Activated CD4-positive, alpha-beta T cell treated with anti-CD3 and anti-CD28 coated beads, Interleukin-2, amount 50 U/mL, for 24 hours (primary cell): ENCODE measurements around the gene SCD.
"Not testable (repeated sequence)": the region's sequence is repeated elsewhere in the genome, so short reads cannot be mapped to it uniquely, and the experiment has no call there.

Experiments used
- DNase-seq, 2 donors: peaks; one replicate each; pipeline ENCODE4 v3.0.0-alpha.2; 2020; ENCODE audit warnings: low read depth in 1 of 2, low spot score in 1 of 2

Gene SCD

GRCh38 chr10:100346765-100347567, at the start of gene SCD:
TSS of gene SCD (plus strand) at chr10:100347233. CDS start at chr10:100347505, 272 bp downstream.
- DNase-seq = peak; percentile 44 to 75

- DNase-seq = no peak
Observed at GRCh38 chr10:100297242-100297641, 49.8 kb upstream of the SCD start.

GRCh38 chr10:100301123-100301522, 45.9 kb upstream of the SCD start:
- DNase-seq = not testable (repeated sequence)

- no peak for DNase-seq
Observed at GRCh38 chr10:100303724-100304319, 43.2 kb upstream of the SCD start.

- no peak for DNase-seq
Observed at GRCh38 chr10:100304414-100304813, 42.6 kb upstream of the SCD start.

- no peak for DNase-seq
Observed at GRCh38 chr10:100306861-100307260, 40.2 kb upstream of the SCD start.

GRCh38 chr10:100307684-100308083, 39.3 kb upstream of the SCD start:
- no peak for DNase-seq

GRCh38 chr10:100311298-100311697, 35.7 kb upstream of the SCD start:
- no peak for DNase-seq

- no peak for DNase-seq
Observed at GRCh38 chr10:100315615-100316014, 31.4 kb upstream of the SCD start.

GRCh38 chr10:100318207-100318606, 28.8 kb upstream of the SCD start:
- no peak for DNase-seq

- no peak for DNase-seq
Observed at GRCh38 chr10:100319707-100320402, 27.2 kb upstream of the SCD start.

GRCh38 chr10:100325158-100325557, 21.9 kb upstream of the SCD start:
- no peak for DNase-seq

GRCh38 chr10:100327007-100327717, 19.9 kb upstream of the SCD start:
- peak in 1 of 2 donors; percentile 6 for DNase-seq

GRCh38 chr10:100327718-100328009, 19.4 kb upstream of the SCD start:
- no peak for DNase-seq

GRCh38 chr10:100328198-100328597, 18.8 kb upstream of the SCD start:
- no peak for DNase-seq

- DNase-seq = no peak
Observed at GRCh38 chr10:100330079-100330478, 17.0 kb upstream of the SCD start, which contains the start of gene PKD2L1. TSS of gene PKD2L1 (minus strand) at chr10:100330228. CDS start at chr10:100330103, 125 bp downstream.

GRCh38 chr10:100333106-100333505, 13.9 kb upstream of the SCD start:
- no peak for DNase-seq

GRCh38 chr10:100333661-100334440, 13.2 kb upstream of the SCD start:
- no peak for DNase-seq

- no peak for DNase-seq
Observed at GRCh38 chr10:100334762-100335161, 12.3 kb upstream of the SCD start.

GRCh38 chr10:100338434-100339036, 8.5 kb upstream of the SCD start:
- DNase-seq = peak; percentile 64 to 71
